Measurements from ENCODE around the gene NPY2R.

The NPY2R gene

GRCh38 chr4:155248002-155248896, 39.8 kb downstream of the NPY2R start:
- Histone ChIP-seq H3K9ac (ENCODE audit: low read depth in 1 of 2, low read length in 2 of 2) (no peak overlapping the region), H3K4me3 (ENCODE audit: low read length in 2 of 2) (no peak overlapping the region), H3K36me3 (ENCODE audit: control insufficient read depth in 2 of 2, insufficient read depth in 2 of 2, low read length in 2 of 2) (no peaks in the 10 kb centered on the region), H3K27me3 (ENCODE audit: control insufficient read depth in 2 of 2, insufficient read depth in 2 of 2, low read length in 2 of 2) (no peaks in the 10 kb centered on the region), H3K9me3 (ENCODE audit: control insufficient read depth in 2 of 2, low read length in 2 of 2) (no peaks in the 10 kb centered on the region), H3K27ac (ENCODE audit: low read depth in 2 of 2, low read length in 2 of 2) (no peak overlapping the region), H3K4me1 (ENCODE audit: control insufficient read depth in 2 of 2, insufficient read depth in 2 of 2, low read length in 2 of 2) (no peaks in the 10 kb centered on the region)

GRCh38 chr4:155249016-155249566, 40.7 kb downstream of the NPY2R start:
- Histone ChIP-seq H3K27ac (ENCODE audit: low read depth in 2 of 2, low read length in 2 of 2) (no peak overlapping the region), H3K9ac (ENCODE audit: low read depth in 1 of 2, low read length in 2 of 2) (no peak overlapping the region), H3K27me3 (ENCODE audit: control insufficient read depth in 2 of 2, insufficient read depth in 2 of 2, low read length in 2 of 2) (no peaks in the 10 kb centered on the region), H3K36me3 (ENCODE audit: control insufficient read depth in 2 of 2, insufficient read depth in 2 of 2, low read length in 2 of 2) (no peaks in the 10 kb centered on the region), H3K4me1 (ENCODE audit: control insufficient read depth in 2 of 2, insufficient read depth in 2 of 2, low read length in 2 of 2) (no peaks in the 10 kb centered on the region), H3K9me3 (ENCODE audit: control insufficient read depth in 2 of 2, low read length in 2 of 2) (no peaks in the 10 kb centered on the region), H3K4me3 (ENCODE audit: low read length in 2 of 2) (no peak overlapping the region)

- Histone ChIP-seq H3K4me1 (ENCODE audit: control insufficient read depth in 2 of 2, insufficient read depth in 2 of 2, low read length in 2 of 2) (no peaks in the 10 kb centered on the region), H3K9ac (ENCODE audit: low read depth in 1 of 2, low read length in 2 of 2) (no peak overlapping the region), H3K27ac (ENCODE audit: low read depth in 2 of 2, low read length in 2 of 2) (no peak overlapping the region), H3K9me3 (ENCODE audit: control insufficient read depth in 2 of 2, low read length in 2 of 2) (no peaks in the 10 kb centered on the region), H3K36me3 (ENCODE audit: control insufficient read depth in 2 of 2, insufficient read depth in 2 of 2, low read length in 2 of 2) (no peaks in the 10 kb centered on the region), H3K4me3 (ENCODE audit: low read length in 2 of 2) (no peak overlapping the region), H3K27me3 (ENCODE audit: control insufficient read depth in 2 of 2, insufficient read depth in 2 of 2, low read length in 2 of 2) (no peaks in the 10 kb centered on the region)
These were observed 43.9 kb downstream of the NPY2R start for GRCh38 chr4:155252327-155252726.

GRCh38 chr4:155263480-155263879, 55.0 kb downstream of the NPY2R start:
- H3K36me3 ChIP-seq (ENCODE audit: control insufficient read depth in 2 of 2, insufficient read depth in 2 of 2, low read length in 2 of 2), result no peaks in the 10 kb centered on the region
- H3K9ac ChIP-seq (ENCODE audit: low read depth in 1 of 2, low read length in 2 of 2), result no peak overlapping the region
- H3K27ac ChIP-seq (ENCODE audit: low read depth in 2 of 2, low read length in 2 of 2), result no peak overlapping the region
- no peak overlapping the region for H3K4me3 ChIP-seq (ENCODE audit: low read length in 2 of 2)
- no peaks in the 10 kb centered on the region for H3K4me1 ChIP-seq (ENCODE audit: control insufficient read depth in 2 of 2, insufficient read depth in 2 of 2, low read length in 2 of 2)
- H3K27me3 ChIP-seq (ENCODE audit: control insufficient read depth in 2 of 2, insufficient read depth in 2 of 2, low read length in 2 of 2), result no peaks in the 10 kb centered on the region
- no peaks in the 10 kb centered on the region for H3K9me3 ChIP-seq (ENCODE audit: control insufficient read depth in 2 of 2, low read length in 2 of 2)

GRCh38 chr4:155265113-155265512, 56.7 kb downstream of the NPY2R start:
- Histone ChIP-seq H3K27ac (ENCODE audit: low read depth in 2 of 2, low read length in 2 of 2) (no peak overlapping the region), H3K27me3 (ENCODE audit: control insufficient read depth in 2 of 2, insufficient read depth in 2 of 2, low read length in 2 of 2) (no peaks in the 10 kb centered on the region), H3K36me3 (ENCODE audit: control insufficient read depth in 2 of 2, insufficient read depth in 2 of 2, low read length in 2 of 2) (no peaks in the 10 kb centered on the region), H3K4me1 (ENCODE audit: control insufficient read depth in 2 of 2, insufficient read depth in 2 of 2, low read length in 2 of 2) (no peaks in the 10 kb centered on the region), H3K9me3 (ENCODE audit: control insufficient read depth in 2 of 2, low read length in 2 of 2) (no peaks in the 10 kb centered on the region), H3K4me3 (ENCODE audit: low read length in 2 of 2) (no peak overlapping the region), H3K9ac (ENCODE audit: low read depth in 1 of 2, low read length in 2 of 2) (no peak overlapping the region)

Data from mucosa of rectum (tissue), 2 donors.